GM23338 (cell line): Measurements from ENCODE around the gene SEL1L3. TPM values are rescaled to one million over a fixed set of nuclear protein-coding genes. Genes with fewer than 3 reads are reported as not detected.

ENCODE experiments used
- ATAC-seq: fragments of 200-7000 bp; cut with Tn5 transposase; 3 replicates; pipeline ENCODE4 v1.9.1; 2020
- DNase-seq: peaks from one replicate; pipeline ENCODE4 v3.0.0-alpha.2; 2015; ENCODE audit warnings: low spot score
- H2AFZ ChIP-seq: fragments of 200-600 bp; sonication (generic); 2 replicates; pipeline ENCODE4 v1.8.0; 2016; ENCODE audit warnings: antibody characterized with exemption, mild to moderate bottlenecking, moderate library complexity
- H3F3A ChIP-seq: fragments of 200-600 bp; sonication (generic); replicated peaks from 2 replicates; pipeline ENCODE4 v1.8.0; 2017; ENCODE audit warnings: antibody characterized with exemption, mixed run types, low read depth
- H3K27ac ChIP-seq: fragments of 200-600 bp; sonication (generic); 2 replicates; pipeline ENCODE4 v1.6.1; 2016; ENCODE audit warnings: low read depth
- H3K27me3 ChIP-seq: fragments of 200-600 bp; sonication (generic); 2 replicates; pipeline ENCODE4 v1.8.0; 2016; ENCODE audit warnings: mild to moderate bottlenecking, mixed run types, moderate library complexity; ENCODE audit not compliant: insufficient read depth
- H3K36me3 ChIP-seq: fragments of 200-600 bp; sonication (generic); 2 replicates; pipeline ENCODE4 v1.8.0; 2016; ENCODE audit warnings: mild to moderate bottlenecking; ENCODE audit not compliant: insufficient read depth
- H3K4me1 ChIP-seq: fragments of 200-600 bp; sonication (generic); 2 replicates; pipeline ENCODE4 v1.8.0; 2016; ENCODE audit warnings: mild to moderate bottlenecking, moderate library complexity; ENCODE audit not compliant: insufficient read depth
- H3K4me2 ChIP-seq: fragments of 200-600 bp; sonication (generic); 2 replicates; pipeline ENCODE4 v1.7.1; 2017; ENCODE audit warnings: mixed run types
- H3K4me3 ChIP-seq: fragments of 200-600 bp; sonication (generic); 2 replicates; pipeline ENCODE4 v1.6.1; 2016; ENCODE audit warnings: mixed run types
- H3K79me2 ChIP-seq: fragments of 200-600 bp; sonication (generic); replicated peaks from 2 replicates; pipeline ENCODE4 v1.8.0; 2017; ENCODE audit warnings: mild to moderate bottlenecking; ENCODE audit not compliant: insufficient read depth
- H3K9me2 ChIP-seq: fragments of 200-600 bp; sonication (generic); 2 replicates; pipeline ENCODE4 v1.8.0; 2017; ENCODE audit not compliant: insufficient read depth
- H4K20me1 ChIP-seq: fragments of 200-600 bp; sonication (generic); replicated peaks from 2 replicates; pipeline ENCODE4 v1.8.0; 2017; ENCODE audit warnings: mild to moderate bottlenecking; ENCODE audit not compliant: insufficient read depth
- H3K27ac Mint-ChIP-seq: 2 replicates; pipeline ENCODE4 v1.8.0; 2020; ENCODE audit warnings: inconsistent platforms, mild to moderate bottlenecking, moderate library complexity, mixed read lengths
- H3K27me3 Mint-ChIP-seq: 3 replicates; pipeline ENCODE4 v1.8.0; 2022; ENCODE audit warnings: low read depth, mild to moderate bottlenecking, moderate library complexity, mixed read lengths, inconsistent platforms; ENCODE audit not compliant: insufficient read depth, poor library complexity
- H3K36me3 Mint-ChIP-seq: 3 replicates; pipeline ENCODE4 v1.8.0; 2021; ENCODE audit warnings: low read depth, mild to moderate bottlenecking, inconsistent platforms, moderate library complexity, mixed read lengths
- H3K4me1 Mint-ChIP-seq: 3 replicates; pipeline ENCODE4 v1.8.0; 2020; ENCODE audit warnings: mild to moderate bottlenecking, inconsistent platforms, mixed read lengths
- H3K4me3 Mint-ChIP-seq: 3 replicates; pipeline ENCODE4 v1.8.0; 2021; ENCODE audit warnings: moderate library complexity, mild to moderate bottlenecking, inconsistent platforms, mixed read lengths
- H3K9me3 Mint-ChIP-seq: 3 replicates; pipeline ENCODE4 v1.8.0; 2020; ENCODE audit warnings: moderate library complexity, mild to moderate bottlenecking, inconsistent platforms, mixed read lengths
- CREB1 ChIP-seq: fragments of 250-450 bp; sonication (Bioruptor Pico); IDR thresholded peaks from 2 replicates; pipeline ENCODE4 v1.5.0; 2020; ENCODE audit warnings: low read depth, mild to moderate bottlenecking, moderate library complexity
- ETS1 ChIP-seq: IDR thresholded peaks from 2 replicates; pipeline ENCODE4 v1.6.1; 2016; ENCODE audit warnings: antibody characterized with exemption
- EZH2phosphoT487 ChIP-seq: fragments of 200-600 bp; sonication (generic); IDR thresholded peaks from one replicate; pipeline ENCODE4 v1.8.1; 2018; ENCODE audit warnings: antibody characterized with exemption; ENCODE audit not compliant: unreplicated experiment
- NANOG ChIP-seq: IDR thresholded peaks from 2 replicates; pipeline ENCODE4 v1.6.1; 2016; ENCODE audit warnings: antibody characterized with exemption, borderline replicate concordance
- STAT1 ChIP-seq: IDR thresholded peaks from one replicate; pipeline ENCODE4 v1.6.1; 2016; ENCODE audit warnings: antibody characterized with exemption; ENCODE audit not compliant: unreplicated experiment
- ZNF114 ChIP-seq: fragments of 250-450 bp; sonication (Bioruptor Pico); IDR thresholded peaks from 2 replicates; pipeline ENCODE4 v1.5.0; 2020; ENCODE audit warnings: mild to moderate bottlenecking, moderate library complexity
- ZNF331 ChIP-seq: fragments of 250-450 bp; sonication (Bioruptor Pico); IDR thresholded peaks from 2 replicates; pipeline ENCODE4 v1.5.0; 2020; ENCODE audit warnings: low read depth, mild to moderate bottlenecking, moderate library complexity
- polyA plus RNA-seq: library from polyadenylated mRNA; unstranded; fragments of >200 nt; fragmentation: Nextera tagmentation; extraction: Ambion mirVana; gene quantifications from 2 replicates; pipeline ENCODE4 v1.2.1, GENCODE V29; 2016
- total RNA-seq: library from RNA; depleted of rRNA; stranded (reverse); fragments of >200 nt; shearing (Covaris generic); gene quantifications from 2 replicates; pipeline ENCODE4 v1.2.3, GENCODE V29; 2014
- TF ChIP-seq, protein P1 (sequence below): fragments of 250-450 bp; sonication (Bioruptor Pico); IDR thresholded peaks from 2 replicates; pipeline ENCODE4 v1.5.0; 2020; ENCODE audit warnings: mild to moderate bottlenecking, moderate library complexity
- TF ChIP-seq, protein P2 (sequence below): IDR thresholded peaks from one replicate; pipeline ENCODE4 v1.6.1; 2018; ENCODE audit warnings: antibody characterized with exemption; ENCODE audit not compliant: unreplicated experiment

The SEL1L3 gene
- total and polyA plus RNA-seq, 2 experiments from 2014 or later, result 17.1 to 61.7 TPM

- TF ChIP-seq, protein P1, sequence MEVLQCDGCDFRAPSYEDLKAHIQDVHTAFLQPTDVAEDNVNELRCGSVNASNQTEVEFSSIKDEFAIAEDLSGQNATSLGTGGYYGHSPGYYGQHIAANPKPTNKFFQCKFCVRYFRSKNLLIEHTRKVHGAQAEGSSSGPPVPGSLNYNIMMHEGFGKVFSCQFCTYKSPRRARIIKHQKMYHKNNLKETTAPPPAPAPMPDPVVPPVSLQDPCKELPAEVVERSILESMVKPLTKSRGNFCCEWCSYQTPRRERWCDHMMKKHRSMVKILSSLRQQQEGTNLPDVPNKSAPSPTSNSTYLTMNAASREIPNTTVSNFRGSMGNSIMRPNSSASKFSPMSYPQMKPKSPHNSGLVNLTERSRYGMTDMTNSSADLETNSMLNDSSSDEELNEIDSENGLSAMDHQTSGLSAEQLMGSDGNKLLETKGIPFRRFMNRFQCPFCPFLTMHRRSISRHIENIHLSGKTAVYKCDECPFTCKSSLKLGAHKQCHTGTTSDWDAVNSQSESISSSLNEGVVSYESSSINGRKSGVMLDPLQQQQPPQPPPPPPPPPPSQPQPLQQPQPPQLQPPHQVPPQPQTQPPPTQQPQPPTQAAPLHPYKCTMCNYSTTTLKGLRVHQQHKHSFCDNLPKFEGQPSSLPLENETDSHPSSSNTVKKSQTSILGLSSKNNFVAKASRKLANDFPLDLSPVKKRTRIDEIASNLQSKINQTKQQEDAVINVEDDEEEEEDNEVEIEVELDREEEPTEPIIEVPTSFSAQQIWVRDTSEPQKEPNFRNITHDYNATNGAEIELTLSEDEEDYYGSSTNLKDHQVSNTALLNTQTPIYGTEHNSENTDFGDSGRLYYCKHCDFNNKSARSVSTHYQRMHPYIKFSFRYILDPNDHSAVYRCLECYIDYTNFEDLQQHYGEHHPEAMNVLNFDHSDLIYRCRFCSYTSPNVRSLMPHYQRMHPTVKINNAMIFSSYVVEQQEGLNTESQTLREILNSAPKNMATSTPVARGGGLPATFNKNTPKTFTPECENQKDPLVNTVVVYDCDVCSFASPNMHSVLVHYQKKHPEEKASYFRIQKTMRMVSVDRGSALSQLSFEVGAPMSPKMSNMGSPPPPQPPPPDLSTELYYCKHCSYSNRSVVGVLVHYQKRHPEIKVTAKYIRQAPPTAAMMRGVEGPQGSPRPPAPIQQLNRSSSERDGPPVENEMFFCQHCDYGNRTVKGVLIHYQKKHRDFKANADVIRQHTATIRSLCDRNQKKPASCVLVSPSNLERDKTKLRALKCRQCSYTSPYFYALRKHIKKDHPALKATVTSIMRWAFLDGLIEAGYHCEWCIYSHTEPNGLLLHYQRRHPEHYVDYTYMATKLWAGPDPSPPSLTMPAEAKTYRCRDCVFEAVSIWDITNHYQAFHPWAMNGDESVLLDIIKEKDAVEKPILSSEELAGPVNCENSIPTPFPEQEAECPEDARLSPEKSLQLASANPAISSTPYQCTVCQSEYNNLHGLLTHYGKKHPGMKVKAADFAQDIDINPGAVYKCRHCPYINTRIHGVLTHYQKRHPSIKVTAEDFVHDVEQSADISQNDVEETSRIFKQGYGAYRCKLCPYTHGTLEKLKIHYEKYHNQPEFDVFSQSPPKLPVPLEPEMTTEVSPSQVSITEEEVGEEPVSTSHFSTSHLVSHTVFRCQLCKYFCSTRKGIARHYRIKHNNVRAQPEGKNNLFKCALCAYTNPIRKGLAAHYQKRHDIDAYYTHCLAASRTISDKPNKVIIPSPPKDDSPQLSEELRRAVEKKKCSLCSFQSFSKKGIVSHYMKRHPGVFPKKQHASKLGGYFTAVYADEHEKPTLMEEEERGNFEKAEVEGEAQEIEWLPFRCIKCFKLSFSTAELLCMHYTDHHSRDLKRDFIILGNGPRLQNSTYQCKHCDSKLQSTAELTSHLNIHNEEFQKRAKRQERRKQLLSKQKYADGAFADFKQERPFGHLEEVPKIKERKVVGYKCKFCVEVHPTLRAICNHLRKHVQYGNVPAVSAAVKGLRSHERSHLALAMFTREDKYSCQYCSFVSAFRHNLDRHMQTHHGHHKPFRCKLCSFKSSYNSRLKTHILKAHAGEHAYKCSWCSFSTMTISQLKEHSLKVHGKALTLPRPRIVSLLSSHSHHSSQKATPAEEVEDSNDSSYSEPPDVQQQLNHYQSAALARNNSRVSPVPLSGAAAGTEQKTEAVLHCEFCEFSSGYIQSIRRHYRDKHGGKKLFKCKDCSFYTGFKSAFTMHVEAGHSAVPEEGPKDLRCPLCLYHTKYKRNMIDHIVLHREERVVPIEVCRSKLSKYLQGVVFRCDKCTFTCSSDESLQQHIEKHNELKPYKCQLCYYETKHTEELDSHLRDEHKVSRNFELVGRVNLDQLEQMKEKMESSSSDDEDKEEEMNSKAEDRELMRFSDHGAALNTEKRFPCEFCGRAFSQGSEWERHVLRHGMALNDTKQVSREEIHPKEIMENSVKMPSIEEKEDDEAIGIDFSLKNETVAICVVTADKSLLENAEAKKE (CRISPR knock-in tag), result no peak
Observed at GRCh38 chr4:25879991-25880651, 17.3 kb upstream of the SEL1L3 start (continued).

DNA sequence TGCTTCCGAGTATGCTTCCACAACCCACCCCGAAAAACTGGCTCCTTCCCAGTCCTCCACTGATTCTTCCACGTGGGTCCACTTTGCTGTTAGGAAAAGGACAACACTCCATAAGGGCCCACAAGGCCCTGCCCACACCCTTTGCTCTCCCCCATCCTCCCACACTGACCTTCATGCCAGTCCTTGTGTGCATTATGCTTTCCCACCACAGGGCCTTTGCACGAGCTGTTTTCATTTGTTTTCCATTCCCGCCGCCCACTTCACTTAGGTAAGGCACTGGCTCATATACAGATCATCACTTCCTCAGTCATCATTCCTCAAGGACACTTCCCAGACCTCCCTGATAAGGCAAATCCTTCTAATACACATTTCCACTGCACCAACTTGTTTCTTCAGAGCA lies 16.8 kb upstream of the SEL1L3 start:
- Histone ChIP-seq H3F3A (no peaks in the 10 kb centered on the region), H4K20me1 (no peaks in the 10 kb centered on the region; the same call in 1 of the 2 replicates), H3K27me3 (no peaks in the 10 kb centered on the region), H3K79me2 (no peaks in the 10 kb centered on the region), H3K27ac (no peak overlapping the region), H3K9me2 (no peaks in the 10 kb centered on the region), H2AFZ (no peak overlapping the region), H3K36me3 (no peaks in the 10 kb centered on the region), H3K4me1 (peaks cover 10% of the 10 kb centered on the region; the same call in 1 of the 2 replicates), H3K4me2 (no peak overlapping the region), H3K4me3 (no peak overlapping the region)
- peaks cover 5% of the 10 kb centered on the region; the same call in 2 of the 3 replicates for H3K4me1 Mint-ChIP-seq
- no peak overlapping the region for H3K27ac Mint-ChIP-seq
- H3K4me3 Mint-ChIP-seq, result no peak overlapping the region
- no peaks in the 10 kb centered on the region for H3K9me3 Mint-ChIP-seq
- DNase-seq, result no peak
- peaks cover 4% of the 10 kb centered on the region for H3K27me3 Mint-ChIP-seq
- no peaks in the 10 kb centered on the region for H3K36me3 Mint-ChIP-seq
- ATAC-seq, result no peak
- TF ChIP-seq ZNF114 (no peak), EZH2phosphoT487 (no peak), ETS1 (no peak), CREB1 (CRISPR knock-in tag) (no peak), ZNF331 (CRISPR knock-in tag) (no peak), NANOG (no peak), STAT1 (no peak)
- TF ChIP-seq, protein P2, sequence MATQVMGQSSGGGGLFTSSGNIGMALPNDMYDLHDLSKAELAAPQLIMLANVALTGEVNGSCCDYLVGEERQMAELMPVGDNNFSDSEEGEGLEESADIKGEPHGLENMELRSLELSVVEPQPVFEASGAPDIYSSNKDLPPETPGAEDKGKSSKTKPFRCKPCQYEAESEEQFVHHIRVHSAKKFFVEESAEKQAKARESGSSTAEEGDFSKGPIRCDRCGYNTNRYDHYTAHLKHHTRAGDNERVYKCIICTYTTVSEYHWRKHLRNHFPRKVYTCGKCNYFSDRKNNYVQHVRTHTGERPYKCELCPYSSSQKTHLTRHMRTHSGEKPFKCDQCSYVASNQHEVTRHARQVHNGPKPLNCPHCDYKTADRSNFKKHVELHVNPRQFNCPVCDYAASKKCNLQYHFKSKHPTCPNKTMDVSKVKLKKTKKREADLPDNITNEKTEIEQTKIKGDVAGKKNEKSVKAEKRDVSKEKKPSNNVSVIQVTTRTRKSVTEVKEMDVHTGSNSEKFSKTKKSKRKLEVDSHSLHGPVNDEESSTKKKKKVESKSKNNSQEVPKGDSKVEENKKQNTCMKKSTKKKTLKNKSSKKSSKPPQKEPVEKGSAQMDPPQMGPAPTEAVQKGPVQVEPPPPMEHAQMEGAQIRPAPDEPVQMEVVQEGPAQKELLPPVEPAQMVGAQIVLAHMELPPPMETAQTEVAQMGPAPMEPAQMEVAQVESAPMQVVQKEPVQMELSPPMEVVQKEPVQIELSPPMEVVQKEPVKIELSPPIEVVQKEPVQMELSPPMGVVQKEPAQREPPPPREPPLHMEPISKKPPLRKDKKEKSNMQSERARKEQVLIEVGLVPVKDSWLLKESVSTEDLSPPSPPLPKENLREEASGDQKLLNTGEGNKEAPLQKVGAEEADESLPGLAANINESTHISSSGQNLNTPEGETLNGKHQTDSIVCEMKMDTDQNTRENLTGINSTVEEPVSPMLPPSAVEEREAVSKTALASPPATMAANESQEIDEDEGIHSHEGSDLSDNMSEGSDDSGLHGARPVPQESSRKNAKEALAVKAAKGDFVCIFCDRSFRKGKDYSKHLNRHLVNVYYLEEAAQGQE, result no peak
